Fibroblast of mammary gland (primary cell): ENCODE measurements around the gene TEKT1.
"Not testable (repeated sequence)": the region's sequence is repeated elsewhere in the genome, so short reads cannot be mapped to it uniquely, and the experiment has no call there.

ENCODE experiments used
- DNase-seq: peaks from one replicate; pipeline ENCODE4 v3.0.0-alpha.2; 2010; ENCODE audit warnings: low read depth
- H3K4me3 ChIP-seq: 2 replicates; pipeline ENCODE4 v1.5.1; 2011; ENCODE audit warnings: low read depth, mild to moderate bottlenecking, low read length, moderate library complexity; ENCODE audit not compliant: control insufficient read depth
- CTCF ChIP-seq: conservative IDR thresholded peaks from 2 replicates; pipeline ENCODE4 v1.5.1; 2011; ENCODE audit warnings: low read depth, low read length, inconsistent platforms; ENCODE audit not compliant: control insufficient read depth, insufficient read depth

TEKT1 gene

GRCh38 chr17:6862825-6863224, 31.3 kb upstream of the TEKT1 start:
- no peak for DNase-seq
- no peak overlapping the region for H3K4me3 ChIP-seq
- TF ChIP-seq CTCF: no peak

- TF ChIP-seq CTCF: no peak
- DNase-seq: no peak
Observed at GRCh38 chr17:6862122-6862521, 30.6 kb upstream of the TEKT1 start.

GRCh38 chr17:6857904-6858303, 26.4 kb upstream of the TEKT1 start:
- no peak for DNase-seq
- no peak overlapping the region for H3K4me3 ChIP-seq
- TF ChIP-seq CTCF: no peak

More at GRCh38 chr17:6862122-6862521, 30.6 kb upstream of the TEKT1 start:
- no peak overlapping the region for H3K4me3 ChIP-seq

GRCh38 chr17:6857336-6857735, 25.8 kb upstream of the TEKT1 start:
- no peak overlapping the region for H3K4me3 ChIP-seq
- no peak for TF ChIP-seq CTCF
- no peak for DNase-seq

- no peak overlapping the region for H3K4me3 ChIP-seq
- no peak for TF ChIP-seq CTCF
- no peak for DNase-seq
Observed at GRCh38 chr17:6856051-6856450, 24.5 kb upstream of the TEKT1 start.

GRCh38 chr17:6853764-6854442, 22.4 kb upstream of the TEKT1 start:
- peak; percentile 29 for TF ChIP-seq CTCF
- H3K4me3 ChIP-seq: no peak overlapping the region
- DNase-seq: no peak

GRCh38 chr17:6848545-6849179, 17.1 kb upstream of the TEKT1 start:
- not testable (repeated sequence) for H3K4me3 ChIP-seq

GRCh38 chr17:6846138-6846537, 14.6 kb upstream of the TEKT1 start:
- not testable (repeated sequence) for DNase-seq, H3K4me3 ChIP-seq

More at GRCh38 chr17:6848545-6849179, 17.1 kb upstream of the TEKT1 start:
- DNase-seq: not testable (repeated sequence)

- not testable (repeated sequence) for H3K4me3 ChIP-seq
- peak; percentile 32 for DNase-seq
Observed at GRCh38 chr17:6844406-6844805, 12.9 kb upstream of the TEKT1 start.
